Coronary artery (tissue), 2 donors: ENCODE data around the gene NCKAP1.

Experiments used
- DNase-seq: peaks from one replicate; pipeline ENCODE4 v3.0.0-alpha.2; 2017; ENCODE audit warnings: low spot score
- H3K27ac ChIP-seq, 2 donors: fragments of 200-600 bp; sonication (generic); one replicate each; pipeline ENCODE4 v1.5.1; 2016 to 2019
- H3K4me3 ChIP-seq: fragments of 200-600 bp; sonication (generic); 2 replicates; pipeline ENCODE4 v1.5.1; 2016; ENCODE audit warnings: mild to moderate bottlenecking, moderate library complexity
- TF ChIP-seq, protein P1 (sequence below): fragments of 200-600 bp; sonication (generic); IDR thresholded peaks from one replicate; pipeline ENCODE4 v1.5.1; 2019; ENCODE audit warnings: antibody characterized with exemption

NCKAP1 gene

DNA sequence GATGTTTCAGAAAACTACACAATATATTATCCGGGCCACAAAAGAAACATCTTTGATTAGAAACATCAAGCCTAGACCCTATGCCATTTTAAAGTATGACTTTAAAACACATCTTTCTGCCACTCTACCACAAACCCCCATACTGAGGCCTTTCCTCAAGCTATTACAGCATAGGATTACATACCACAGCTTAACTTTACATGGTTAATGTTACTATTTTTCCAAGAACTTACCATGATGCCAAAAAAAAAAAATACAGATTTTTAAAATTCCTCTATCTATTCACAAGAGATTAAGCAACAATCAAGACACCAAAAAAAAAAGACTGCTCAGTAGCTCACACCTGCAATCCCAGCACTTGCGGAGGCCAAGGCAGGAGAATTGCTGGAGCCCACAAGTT lies 9.0 kb downstream of the NCKAP1 start:
- Histone ChIP-seq H3K27ac (no peak overlapping the region), H3K4me3 (no peak overlapping the region)
- TF ChIP-seq, protein P1, sequence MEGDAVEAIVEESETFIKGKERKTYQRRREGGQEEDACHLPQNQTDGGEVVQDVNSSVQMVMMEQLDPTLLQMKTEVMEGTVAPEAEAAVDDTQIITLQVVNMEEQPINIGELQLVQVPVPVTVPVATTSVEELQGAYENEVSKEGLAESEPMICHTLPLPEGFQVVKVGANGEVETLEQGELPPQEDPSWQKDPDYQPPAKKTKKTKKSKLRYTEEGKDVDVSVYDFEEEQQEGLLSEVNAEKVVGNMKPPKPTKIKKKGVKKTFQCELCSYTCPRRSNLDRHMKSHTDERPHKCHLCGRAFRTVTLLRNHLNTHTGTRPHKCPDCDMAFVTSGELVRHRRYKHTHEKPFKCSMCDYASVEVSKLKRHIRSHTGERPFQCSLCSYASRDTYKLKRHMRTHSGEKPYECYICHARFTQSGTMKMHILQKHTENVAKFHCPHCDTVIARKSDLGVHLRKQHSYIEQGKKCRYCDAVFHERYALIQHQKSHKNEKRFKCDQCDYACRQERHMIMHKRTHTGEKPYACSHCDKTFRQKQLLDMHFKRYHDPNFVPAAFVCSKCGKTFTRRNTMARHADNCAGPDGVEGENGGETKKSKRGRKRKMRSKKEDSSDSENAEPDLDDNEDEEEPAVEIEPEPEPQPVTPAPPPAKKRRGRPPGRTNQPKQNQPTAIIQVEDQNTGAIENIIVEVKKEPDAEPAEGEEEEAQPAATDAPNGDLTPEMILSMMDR: no peak
- DNase-seq: no peak

DNA sequence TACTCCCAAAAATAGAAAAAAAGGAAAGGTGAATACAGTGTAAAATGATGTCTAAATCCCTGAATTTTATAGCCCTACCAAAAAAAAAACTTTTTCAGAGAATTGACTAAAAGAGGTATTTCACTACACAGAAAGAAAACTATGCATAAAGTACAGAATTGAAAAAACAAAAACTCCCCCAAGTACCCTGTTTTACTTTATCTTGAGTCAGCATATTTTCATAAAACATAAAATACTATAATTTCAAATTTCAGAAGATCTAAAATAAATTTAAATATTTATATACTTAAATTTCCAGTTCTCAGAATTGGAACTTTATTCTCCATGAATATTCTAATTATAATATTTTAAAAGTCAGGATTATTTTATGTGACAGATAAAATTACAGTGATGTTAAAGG lies 10.1 kb downstream of the NCKAP1 start:
- TF ChIP-seq, protein P1: no peak
- Histone ChIP-seq H3K27ac (no peak overlapping the region), H3K4me3 (no peak overlapping the region)
- DNase-seq: no peak

DNA sequence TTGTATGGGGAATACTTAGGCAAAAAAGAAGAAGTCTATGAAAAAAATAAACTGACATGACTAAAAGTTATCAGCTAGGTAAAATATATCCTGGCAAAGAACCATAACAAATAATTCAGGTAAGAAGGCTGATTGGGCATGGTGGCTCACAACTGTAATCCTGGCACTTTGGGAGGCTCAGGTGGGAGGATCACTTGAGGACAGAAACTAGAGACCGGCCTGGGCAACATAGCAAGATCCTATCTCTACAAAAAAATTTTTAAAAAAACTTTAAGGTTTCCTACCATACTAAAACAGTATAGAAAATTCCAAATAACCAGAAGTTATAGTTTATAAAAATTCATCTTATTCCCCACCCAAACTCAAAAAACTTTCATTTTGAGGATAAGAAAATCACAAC lies 10.8 kb downstream of the NCKAP1 start:
- no peak overlapping the region for H3K4me3 ChIP-seq
- no peak for DNase-seq
- TF ChIP-seq, protein P1: no peak
- no peak overlapping the region for H3K27ac ChIP-seq

DNA sequence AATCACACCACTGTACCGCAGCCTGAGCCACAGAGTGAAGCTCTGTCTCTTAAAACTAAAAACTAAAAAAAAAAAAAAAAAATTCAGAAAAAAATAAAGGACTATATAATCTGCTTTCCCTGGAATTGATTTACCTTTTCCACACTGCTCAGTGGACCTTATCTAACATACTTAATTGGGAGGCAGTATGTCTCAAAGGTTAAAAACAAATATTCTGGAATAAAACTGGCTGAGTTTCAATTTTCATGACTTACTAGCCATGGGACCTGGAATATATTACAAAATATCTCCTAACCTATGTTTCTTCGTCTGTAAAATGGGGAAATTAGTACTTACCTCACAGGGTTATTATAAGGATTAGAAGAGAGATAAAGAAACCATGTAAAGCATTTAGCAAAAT lies 11.8 kb downstream of the NCKAP1 start:
- Histone ChIP-seq H3K4me3 (no peak overlapping the region), H3K27ac (no peak overlapping the region)
- TF ChIP-seq, protein P1: no peak
- DNase-seq: no peak

DNA sequence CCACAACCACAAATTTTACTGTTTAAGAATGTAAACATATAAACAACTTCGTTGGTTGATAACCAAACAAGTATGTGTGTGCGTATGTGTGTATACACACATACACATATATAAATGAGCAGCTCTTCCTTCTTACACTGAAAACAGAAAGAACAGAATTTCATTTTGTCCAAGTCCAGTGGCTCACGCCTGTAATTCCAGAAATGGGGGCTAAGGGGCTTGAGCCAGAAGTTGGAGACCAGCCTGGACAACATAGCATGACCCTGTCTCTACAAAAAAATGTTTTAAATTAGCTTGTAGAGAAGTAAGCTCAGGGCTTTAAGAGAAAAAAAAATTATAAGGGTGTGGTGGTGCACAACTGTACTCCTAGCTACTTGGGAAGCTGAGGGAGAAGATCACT lies 12.3 kb downstream of the NCKAP1 start:
- no peak for DNase-seq
- Histone ChIP-seq H3K27ac (no peak overlapping the region), H3K4me3 (no peak overlapping the region)
- TF ChIP-seq, protein P1: no peak

DNA sequence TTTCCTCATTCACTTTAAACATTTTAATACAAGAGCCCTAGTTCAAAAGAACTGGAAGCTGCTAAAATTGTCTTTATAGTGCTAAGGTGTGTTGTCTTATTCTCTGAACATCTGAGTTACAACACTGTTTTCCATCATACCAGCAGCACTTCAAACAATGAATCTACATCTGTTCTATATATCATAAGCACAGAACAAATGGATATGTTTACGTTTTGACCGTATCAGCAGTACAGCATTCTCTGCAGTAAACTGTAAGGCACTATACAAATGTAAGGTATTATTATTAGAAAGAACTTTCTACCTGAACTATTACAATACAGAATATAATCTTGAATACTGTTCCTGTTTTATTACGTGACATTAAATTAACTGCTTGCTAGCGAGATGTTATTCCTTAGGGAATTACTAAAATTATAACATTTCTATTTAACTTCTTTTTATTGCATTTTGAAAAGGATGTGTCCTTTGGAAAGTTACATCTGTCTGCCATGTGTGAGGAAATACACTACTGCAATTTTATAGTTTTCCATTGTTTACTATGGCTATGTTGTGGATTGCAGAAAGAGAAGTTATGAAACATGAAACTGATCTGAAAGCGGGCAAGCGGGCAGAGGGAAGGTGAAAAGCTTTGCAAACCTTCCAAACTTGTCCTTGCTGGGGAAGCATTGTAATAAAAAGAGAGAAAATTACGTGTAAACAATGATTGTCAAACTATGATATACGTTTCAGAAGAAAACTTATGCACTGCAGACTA lies 13.7 kb downstream of the NCKAP1 start:
- DNase-seq: no peak
- TF ChIP-seq, protein P1: no peak
- Histone ChIP-seq H3K4me3 (no peak overlapping the region), H3K27ac (no peak overlapping the region)

DNA sequence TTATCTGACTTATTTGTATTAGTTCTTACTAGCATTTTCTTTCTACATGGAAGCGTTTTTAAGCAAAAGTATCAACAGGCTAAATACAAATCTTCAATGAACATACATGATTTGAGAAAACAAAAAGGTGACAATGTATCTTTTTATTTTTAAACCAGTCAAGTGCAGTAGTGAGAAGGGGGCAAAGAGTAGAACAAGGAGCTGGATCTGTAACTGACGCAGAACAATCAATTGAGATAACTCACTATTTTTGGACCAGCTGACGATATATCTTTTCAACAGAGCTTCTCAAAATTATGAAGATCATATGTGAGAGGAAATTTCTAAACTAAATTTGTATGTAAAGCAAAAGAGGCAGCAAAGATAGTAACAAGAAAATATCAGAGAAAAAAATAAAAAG lies 15.5 kb downstream of the NCKAP1 start:
- Histone ChIP-seq H3K4me3 (no peak overlapping the region), H3K27ac (no peak overlapping the region)
- no peak for DNase-seq
- TF ChIP-seq, protein P1: no peak
